Measurements from ENCODE around the gene P2RX3. TPM values are rescaled to one million over a fixed set of nuclear protein-coding genes. Genes with fewer than 3 reads are reported as not detected.
"Not testable (repeated sequence)": the region's sequence is repeated elsewhere in the genome, so short reads cannot be mapped to it uniquely, and the experiment has no call there.

The P2RX3 gene
- total RNA-seq, 1 donor from 2014 or later = not detected

DNA sequence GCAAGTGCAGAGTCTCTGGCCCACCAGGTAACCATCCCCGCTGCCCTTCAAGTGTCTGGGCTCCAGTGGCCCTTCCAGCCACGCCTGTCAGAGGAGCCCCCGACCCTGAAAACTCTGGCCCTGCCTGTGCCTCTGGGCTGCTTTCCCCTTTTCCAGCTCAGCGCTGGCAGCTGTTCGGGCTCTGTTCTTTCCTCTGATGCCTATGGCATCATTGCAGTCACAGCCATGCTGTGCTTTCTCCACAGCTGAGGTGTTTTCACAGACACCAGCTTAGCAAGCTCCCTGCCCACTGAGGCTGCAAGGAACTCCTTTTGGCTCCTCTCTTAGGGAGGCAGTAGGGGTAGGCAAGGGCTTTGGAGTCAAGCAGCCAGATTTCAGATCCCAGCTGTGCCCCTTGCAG, 21.2 kb downstream of the P2RX3 start:
- TF ChIP-seq, protein P1, sequence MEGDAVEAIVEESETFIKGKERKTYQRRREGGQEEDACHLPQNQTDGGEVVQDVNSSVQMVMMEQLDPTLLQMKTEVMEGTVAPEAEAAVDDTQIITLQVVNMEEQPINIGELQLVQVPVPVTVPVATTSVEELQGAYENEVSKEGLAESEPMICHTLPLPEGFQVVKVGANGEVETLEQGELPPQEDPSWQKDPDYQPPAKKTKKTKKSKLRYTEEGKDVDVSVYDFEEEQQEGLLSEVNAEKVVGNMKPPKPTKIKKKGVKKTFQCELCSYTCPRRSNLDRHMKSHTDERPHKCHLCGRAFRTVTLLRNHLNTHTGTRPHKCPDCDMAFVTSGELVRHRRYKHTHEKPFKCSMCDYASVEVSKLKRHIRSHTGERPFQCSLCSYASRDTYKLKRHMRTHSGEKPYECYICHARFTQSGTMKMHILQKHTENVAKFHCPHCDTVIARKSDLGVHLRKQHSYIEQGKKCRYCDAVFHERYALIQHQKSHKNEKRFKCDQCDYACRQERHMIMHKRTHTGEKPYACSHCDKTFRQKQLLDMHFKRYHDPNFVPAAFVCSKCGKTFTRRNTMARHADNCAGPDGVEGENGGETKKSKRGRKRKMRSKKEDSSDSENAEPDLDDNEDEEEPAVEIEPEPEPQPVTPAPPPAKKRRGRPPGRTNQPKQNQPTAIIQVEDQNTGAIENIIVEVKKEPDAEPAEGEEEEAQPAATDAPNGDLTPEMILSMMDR (IDR thresholded peaks at IDR 0.05) = no peak
- DNase-seq (ENCODE audit: extremely low spot score, unreplicated experiment) = no peak
- no peak overlapping the region for H3K4me3 Mint-ChIP-seq (ENCODE audit: unreplicated experiment)
- H3K4me1 Mint-ChIP-seq (ENCODE audit: unreplicated experiment) = peaks cover 3% of the 10 kb centered on the region
- H3K27me3 Mint-ChIP-seq (ENCODE audit: unreplicated experiment) = peaks cover 38% of the 10 kb centered on the region
- H3K27ac Mint-ChIP-seq (ENCODE audit: unreplicated experiment) = no peak overlapping the region
- H3K9me3 Mint-ChIP-seq (ENCODE audit: unreplicated experiment) = no peaks in the 10 kb centered on the region
- H3K36me3 Mint-ChIP-seq (ENCODE audit: unreplicated experiment) = no peaks in the 10 kb centered on the region

DNA sequence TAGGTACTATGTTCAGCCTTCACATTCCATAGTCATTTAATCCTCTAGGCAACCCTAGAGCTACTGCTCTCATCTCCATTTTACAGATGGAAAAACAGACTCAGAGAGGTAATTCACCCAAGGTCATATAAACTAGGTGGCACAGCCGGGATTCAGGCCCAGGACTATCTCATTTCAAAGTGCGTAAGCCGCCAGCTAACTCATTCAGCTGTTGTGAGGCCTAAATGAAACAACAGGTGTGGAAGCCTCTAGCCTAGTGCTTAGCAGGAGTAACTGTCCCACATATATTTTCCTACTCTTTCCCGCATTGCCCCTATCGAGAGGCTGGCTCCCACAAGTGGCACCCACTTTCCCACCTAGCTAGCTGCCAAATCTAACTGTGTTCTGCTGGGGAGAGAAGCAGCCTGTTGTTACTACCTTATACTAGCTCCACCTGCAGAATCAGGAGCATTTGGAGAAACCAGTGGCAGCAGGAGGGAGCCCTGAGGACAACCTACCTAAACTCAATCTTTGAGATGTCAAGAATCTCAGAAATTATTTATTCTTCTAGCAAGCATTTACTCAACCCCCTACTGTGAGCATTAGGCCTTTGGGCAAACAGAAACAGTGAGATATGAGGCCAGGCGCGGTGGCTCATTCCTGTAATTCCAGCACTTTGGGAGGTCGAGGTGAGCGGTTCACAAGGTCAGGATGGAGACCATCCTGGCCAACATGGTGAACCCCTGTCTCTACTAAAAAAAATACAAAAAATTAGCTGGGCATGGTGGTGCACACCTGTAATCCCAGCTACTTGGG, 21.9 kb downstream of the P2RX3 start:
- peaks cover 37% of the 10 kb centered on the region for H3K27me3 Mint-ChIP-seq (ENCODE audit: unreplicated experiment)
- H3K4me1 Mint-ChIP-seq (ENCODE audit: unreplicated experiment) = peaks cover 3% of the 10 kb centered on the region
- no peak overlapping the region for H3K4me3 Mint-ChIP-seq (ENCODE audit: unreplicated experiment)
- TF ChIP-seq, protein P1 (IDR thresholded peaks at IDR 0.05) = no peak
- no peaks in the 10 kb centered on the region for H3K9me3 Mint-ChIP-seq (ENCODE audit: unreplicated experiment)
- H3K36me3 Mint-ChIP-seq (ENCODE audit: unreplicated experiment) = no peaks in the 10 kb centered on the region
- DNase-seq (ENCODE audit: extremely low spot score, unreplicated experiment) = no peak
- no peak overlapping the region for H3K27ac Mint-ChIP-seq (ENCODE audit: unreplicated experiment)

DNA sequence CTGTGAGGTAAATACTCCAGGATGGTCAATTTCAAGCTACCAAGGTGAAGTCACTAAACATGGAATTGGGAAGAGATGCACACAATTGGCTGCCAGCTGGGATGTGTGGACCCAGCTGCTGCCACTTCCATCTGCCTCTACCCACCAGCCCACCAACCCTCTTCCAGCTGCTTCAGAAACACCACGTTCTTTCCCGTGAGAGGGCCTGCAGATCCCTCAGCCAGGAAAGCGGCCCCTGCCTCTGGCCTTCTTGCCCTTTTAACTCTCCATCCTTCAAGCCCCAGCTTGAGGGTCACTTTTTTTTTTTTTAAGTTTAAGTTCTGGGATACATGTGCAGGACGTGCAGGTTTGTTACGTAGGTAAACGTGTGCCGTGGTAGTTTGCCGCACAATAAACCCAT, 22.8 kb downstream of the P2RX3 start:
- Mint-ChIP-seq H3K4me3 (ENCODE audit: unreplicated experiment) (no peak overlapping the region), H3K36me3 (ENCODE audit: unreplicated experiment) (no peaks in the 10 kb centered on the region), H3K27ac (ENCODE audit: unreplicated experiment) (no peak overlapping the region), H3K9me3 (ENCODE audit: unreplicated experiment) (no peaks in the 10 kb centered on the region), H3K27me3 (ENCODE audit: unreplicated experiment) (peaks cover 38% of the 10 kb centered on the region), H3K4me1 (ENCODE audit: unreplicated experiment) (peaks cover 3% of the 10 kb centered on the region)
- TF ChIP-seq, protein P1 (IDR thresholded peaks at IDR 0.05) = no peak
- DNase-seq (ENCODE audit: extremely low spot score, unreplicated experiment) = no peak

DNA sequence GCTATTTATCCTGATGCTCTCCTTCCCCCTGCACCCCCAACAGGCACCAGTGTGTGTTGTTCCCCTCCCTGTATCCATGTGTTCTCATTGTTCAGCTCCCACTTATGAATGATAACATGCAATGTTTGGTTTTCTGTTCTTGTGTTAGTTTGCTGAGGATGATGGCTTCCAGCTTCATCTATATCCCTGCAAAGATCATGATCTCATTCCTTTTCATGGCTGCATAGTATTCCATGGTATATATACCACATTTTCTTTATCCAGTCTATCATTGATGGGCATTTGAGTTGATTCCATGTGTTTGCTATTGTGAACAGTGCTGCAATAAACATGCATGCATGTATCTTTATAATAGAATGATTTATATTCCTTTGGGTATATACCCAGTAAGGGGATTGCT, 23.3 kb downstream of the P2RX3 start:
- not testable (repeated sequence) for H3K9me3 Mint-ChIP-seq (ENCODE audit: unreplicated experiment); H3K4me3 Mint-ChIP-seq (ENCODE audit: unreplicated experiment); H3K4me1 Mint-ChIP-seq (ENCODE audit: unreplicated experiment); DNase-seq (ENCODE audit: extremely low spot score, unreplicated experiment); H3K36me3 Mint-ChIP-seq (ENCODE audit: unreplicated experiment); H3K27ac Mint-ChIP-seq (ENCODE audit: unreplicated experiment)
- H3K27me3 Mint-ChIP-seq (ENCODE audit: unreplicated experiment) = peaks cover 34% of the 10 kb centered on the region

DNA sequence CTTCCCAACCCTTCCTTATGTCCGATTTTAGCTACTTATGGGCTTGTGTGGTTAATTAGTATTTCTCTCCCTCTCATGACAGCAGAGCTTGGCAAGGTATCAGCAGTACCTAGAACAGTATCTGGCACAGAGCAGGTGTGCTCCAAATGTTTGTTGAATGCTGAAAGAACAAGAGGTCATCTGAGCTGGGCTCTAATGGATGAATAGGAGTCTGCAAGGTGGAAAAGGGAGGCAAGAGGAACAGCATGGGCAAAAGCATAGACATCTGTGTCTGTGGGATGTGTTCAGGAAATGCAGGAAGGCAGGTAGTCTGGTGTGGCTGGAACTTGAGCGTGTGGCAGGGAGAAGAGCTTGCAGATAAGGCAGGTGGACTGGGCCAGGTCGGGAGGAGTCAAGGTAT, 23.8 kb downstream of the P2RX3 start:
- H3K27me3 Mint-ChIP-seq (ENCODE audit: unreplicated experiment) = peaks cover 34% of the 10 kb centered on the region
- DNase-seq (ENCODE audit: extremely low spot score, unreplicated experiment) = no peak
- no peaks in the 10 kb centered on the region for H3K36me3 Mint-ChIP-seq (ENCODE audit: unreplicated experiment)
- no peak overlapping the region for H3K4me3 Mint-ChIP-seq (ENCODE audit: unreplicated experiment)
- TF ChIP-seq, protein P1 (IDR thresholded peaks at IDR 0.05) = no peak
- no peak overlapping the region for H3K27ac Mint-ChIP-seq (ENCODE audit: unreplicated experiment)
- peaks cover 3% of the 10 kb centered on the region for H3K4me1 Mint-ChIP-seq (ENCODE audit: unreplicated experiment)
- H3K9me3 Mint-ChIP-seq (ENCODE audit: unreplicated experiment) = no peaks in the 10 kb centered on the region

Data from osteocyte (in vitro differentiated cells).